ENCODE data around the gene ACTMAP.

GRCh38 chr19:40763526-40763925 lies 13.2 kb upstream of the ACTMAP start:
- no peak for TF ChIP-seq CTCF (IDR thresholded peaks at IDR 0.05; ENCODE audit: insufficient read depth, low read depth, low read length)
- TF ChIP-seq EZH2 (IDR thresholded peaks at IDR 0.05; ENCODE audit: insufficient read depth, low read length), result no peak

Data from astrocyte (in vitro differentiated cells and primary cell).